OCI-LY7 (cell line): Measurements from ENCODE around the gene USP25. TPM values are rescaled to one million over a fixed set of nuclear protein-coding genes. Genes with fewer than 3 reads are reported as not detected.

Source experiments
- BruUV-seq: library from RNA; stranded (reverse); fragments of 400-500 nt; replicated peaks from 2 replicates; lab custom pipeline; 2021; lab: Mats Ljungman, UMichigan
- CTCF ChIA-PET: fragments of 300-600 bp; sonication (Branson Sonifier 250); formaldehyde crosslinking; loops from one replicate; lab custom pipeline; 2022; ENCODE audit warnings: antibody characterized with exemption; ENCODE audit not compliant: unreplicated experiment; lab: Charles Lee
- POLR2A ChIA-PET: fragments of 300-600 bp; sonication (Branson Sonifier 250); formaldehyde crosslinking; loops from one replicate; lab custom pipeline; 2022; ENCODE audit warnings: antibody characterized with exemption; lab: Charles Lee
- DNase-seq: peaks from one replicate; pipeline ENCODE4 v3.0.0-alpha.2; 2015; ENCODE audit warnings: low spot score
- H2AFZ ChIP-seq: fragments of 200-600 bp; sonication (generic), shearing (Covaris generic); 2 replicates; pipeline ENCODE4 v1.6.1; 2014; ENCODE audit warnings: mild to moderate bottlenecking, antibody characterized with exemption, low read length, moderate library complexity
- H3K27ac ChIP-seq: fragments of 200-600 bp; sonication (generic); 2 replicates; pipeline ENCODE4 v1.5.1; 2014; ENCODE audit warnings: mixed run types, low read depth, mild to moderate bottlenecking, moderate library complexity, low read length, inconsistent platforms; ENCODE audit not compliant: poor library complexity, severe bottlenecking
- H3K36me3 ChIP-seq: fragments of 200-600 bp; sonication (generic); 2 replicates; pipeline ENCODE4 v1.6.1; 2014; ENCODE audit warnings: mild to moderate bottlenecking, antibody characterized with exemption, low read length, moderate library complexity, mixed read lengths; ENCODE audit not compliant: insufficient read depth
- H3K4me1 ChIP-seq: fragments of 200-600 bp; sonication (generic); 2 replicates; pipeline ENCODE4 v1.5.1; 2014; ENCODE audit warnings: mild to moderate bottlenecking, low read length; ENCODE audit not compliant: insufficient read depth, poor library complexity, severe bottlenecking
- H3K4me2 ChIP-seq: fragments of 200-600 bp; sonication (generic); 2 replicates; pipeline ENCODE4 v1.6.1; 2014; ENCODE audit warnings: mild to moderate bottlenecking, low read length
- H3K4me3 ChIP-seq: fragments of 200-600 bp; sonication (generic); 2 replicates; pipeline ENCODE4 v1.5.1; 2014; ENCODE audit warnings: mild to moderate bottlenecking, low read depth, low read length; ENCODE audit not compliant: poor library complexity, severe bottlenecking
- H3K79me2 ChIP-seq: fragments of 200-600 bp; sonication (generic); 2 replicates; pipeline ENCODE4 v1.6.1; 2016; ENCODE audit warnings: low read depth, mild to moderate bottlenecking, low read length, moderate library complexity, mixed read lengths; ENCODE audit not compliant: insufficient read depth
- H3K9me2 ChIP-seq: fragments of 200-600 bp; sonication (generic); 2 replicates; pipeline ENCODE4 v1.6.1; 2016; ENCODE audit warnings: mild to moderate bottlenecking, low read length, mixed read lengths; ENCODE audit not compliant: insufficient read depth
- H3K9me3 ChIP-seq: fragments of 200-600 bp; sonication (generic); 2 replicates; pipeline ENCODE4 v1.6.1; 2014; ENCODE audit warnings: mild to moderate bottlenecking, mixed run types, low read length, mixed read lengths
- H4K20me1 ChIP-seq: fragments of 200-600 bp; sonication (generic); 2 replicates; pipeline ENCODE4 v1.6.1; 2014; ENCODE audit warnings: mild to moderate bottlenecking, antibody characterized with exemption, low read length, moderate library complexity, mixed read lengths; ENCODE audit not compliant: insufficient read depth
- EZH2phosphoT487 ChIP-seq: fragments of 200-600 bp; sonication (generic); IDR thresholded peaks from 2 replicates; pipeline ENCODE4 v1.6.1; 2018; ENCODE audit warnings: low read depth, borderline replicate concordance, mild to moderate bottlenecking, mixed run types, antibody characterized with exemption, low read length, moderate library complexity, mixed read lengths
- intact Hi-C: fragments of 100-400 bp; cut with micrococcal nuclease; formaldehyde crosslinking; loops from one replicate; pipeline ENCODE4 v1.10.0; 2022; ENCODE audit not compliant: unreplicated experiment
- total RNA-seq, 2 experiments: library from RNA; depleted of rRNA in 1 of 2; stranded (reverse); fragments of >200 nt in 1 of 2; shearing (Covaris generic) in 1 of 2; gene quantifications; 2 replicates each; pipeline ENCODE4 v1.2.3, GENCODE V29; 2014 to 2022
- TF ChIP-seq, protein P1 (sequence below): fragments of 200-600 bp; sonication (generic); conservative IDR thresholded peaks from 2 replicates; pipeline ENCODE4 v1.5.1; 2014; ENCODE audit warnings: mild to moderate bottlenecking, antibody characterized with exemption, low read length, moderate library complexity, mixed read lengths

The USP25 gene
- total RNA-seq, 2 experiments from 2014 or later, result 25.1 to 28.1 TPM

DNA sequence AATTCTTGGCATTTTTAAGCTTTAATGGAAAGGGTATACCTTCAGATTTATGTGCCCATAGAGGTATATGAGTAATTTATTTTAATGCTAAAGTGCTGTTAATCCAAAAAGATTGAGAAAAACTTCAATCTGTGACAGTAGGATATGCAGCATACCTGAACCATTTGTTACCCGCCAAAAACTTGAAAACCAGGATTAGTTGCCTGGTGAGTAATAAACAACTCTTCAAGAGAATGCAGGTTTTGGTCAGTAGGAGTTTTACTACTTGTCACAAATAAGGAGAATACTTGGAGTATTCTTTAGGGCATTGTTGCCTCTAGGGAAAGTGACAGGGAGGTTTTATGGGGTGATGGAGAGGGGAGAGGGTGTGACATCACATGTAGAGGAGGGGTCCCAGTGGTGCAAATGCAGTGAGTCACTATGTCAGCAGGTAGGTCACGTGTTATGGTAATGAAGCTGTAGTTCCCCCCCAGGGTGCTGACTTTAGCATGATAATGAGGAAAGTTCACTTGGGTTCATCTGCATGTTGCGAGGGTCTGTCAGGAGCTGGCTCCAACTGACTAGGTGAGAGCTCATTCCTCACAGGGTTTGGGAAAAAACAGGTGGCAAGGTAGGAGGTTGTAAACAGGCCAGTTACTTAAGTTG lies 23.1 kb downstream of the USP25 start:
- no TSS peak for BruUV-seq
- H2AFZ ChIP-seq, result no peak overlapping the region
- no peak overlapping the region for H3K4me3 ChIP-seq
- H3K27ac ChIP-seq, result no peak overlapping the region
- H3K9me2 ChIP-seq, result no peaks in the 10 kb centered on the region; the same call in 1 of the 2 replicates
- no peak for DNase-seq
- no peak overlapping the region for H3K4me2 ChIP-seq
- no peaks in the 10 kb centered on the region for H3K4me1 ChIP-seq
- H3K9me3 ChIP-seq, result peaks cover 4% of the 10 kb centered on the region; the same call in 1 of the 2 replicates
- 0 out of 2 replicates have a peak, but pooled peaks cover 4% of the 10 kb centered on the region for H4K20me1 ChIP-seq
- ChIA-PET POLR2A (interaction anchor here (0.6 to 1.2 kb wide), 3 partner anchors 12 to 53 kb away, joined by 3 to 4 read pairs (median 3); no protein-coding TSS in a partner anchor), CTCF (interaction anchor here (0.6 kb wide), 2 partner anchors 26 to 178 kb away, joined by 3 read pairs; no protein-coding TSS in a partner anchor)
- intact Hi-C loops, result no loop called here
- H3K79me2 ChIP-seq, result peaks cover 17% of the 10 kb centered on the region
- TF ChIP-seq, protein P1, sequence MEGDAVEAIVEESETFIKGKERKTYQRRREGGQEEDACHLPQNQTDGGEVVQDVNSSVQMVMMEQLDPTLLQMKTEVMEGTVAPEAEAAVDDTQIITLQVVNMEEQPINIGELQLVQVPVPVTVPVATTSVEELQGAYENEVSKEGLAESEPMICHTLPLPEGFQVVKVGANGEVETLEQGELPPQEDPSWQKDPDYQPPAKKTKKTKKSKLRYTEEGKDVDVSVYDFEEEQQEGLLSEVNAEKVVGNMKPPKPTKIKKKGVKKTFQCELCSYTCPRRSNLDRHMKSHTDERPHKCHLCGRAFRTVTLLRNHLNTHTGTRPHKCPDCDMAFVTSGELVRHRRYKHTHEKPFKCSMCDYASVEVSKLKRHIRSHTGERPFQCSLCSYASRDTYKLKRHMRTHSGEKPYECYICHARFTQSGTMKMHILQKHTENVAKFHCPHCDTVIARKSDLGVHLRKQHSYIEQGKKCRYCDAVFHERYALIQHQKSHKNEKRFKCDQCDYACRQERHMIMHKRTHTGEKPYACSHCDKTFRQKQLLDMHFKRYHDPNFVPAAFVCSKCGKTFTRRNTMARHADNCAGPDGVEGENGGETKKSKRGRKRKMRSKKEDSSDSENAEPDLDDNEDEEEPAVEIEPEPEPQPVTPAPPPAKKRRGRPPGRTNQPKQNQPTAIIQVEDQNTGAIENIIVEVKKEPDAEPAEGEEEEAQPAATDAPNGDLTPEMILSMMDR, result no peak
- TF ChIP-seq EZH2phosphoT487, result no peak
- no peaks in the 10 kb centered on the region for H3K36me3 ChIP-seq

DNA sequence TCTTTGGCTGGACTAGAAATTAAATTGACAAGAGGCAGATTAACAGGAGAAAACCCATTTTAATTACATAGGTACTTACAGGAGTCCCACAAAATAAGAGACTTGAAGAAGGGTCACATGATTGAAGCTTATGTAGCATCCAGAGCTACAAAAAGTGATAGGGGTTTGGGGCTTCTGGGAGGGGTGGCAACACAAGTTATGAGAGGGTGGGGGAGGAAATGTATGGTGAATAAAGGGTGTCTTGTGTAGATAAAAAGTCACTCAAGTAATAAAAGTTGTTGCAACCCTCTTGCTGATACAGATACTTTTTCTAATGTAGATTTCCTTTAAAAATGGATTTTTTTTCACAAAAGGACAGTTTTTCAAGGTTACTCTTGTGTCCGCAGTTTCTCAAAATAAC lies 24.0 kb downstream of the USP25 start:
- DNase-seq, result no peak
- no peaks in the 10 kb centered on the region for H3K4me1 ChIP-seq
- H3K79me2 ChIP-seq, result peaks cover 15% of the 10 kb centered on the region
- H3K4me2 ChIP-seq, result no peak overlapping the region
- no peak overlapping the region for H3K27ac ChIP-seq
- no peaks in the 10 kb centered on the region for H3K36me3 ChIP-seq
- POLR2A ChIA-PET, result interaction anchor here (0.6 to 1.2 kb wide), 3 partner anchors 11 to 52 kb away, joined by 3 to 4 read pairs (median 3); no protein-coding TSS in a partner anchor
- no peak overlapping the region for H3K4me3 ChIP-seq
- CTCF ChIA-PET, result no interaction called here
- 0 out of 2 replicates have a peak, but pooled peaks cover 4% of the 10 kb centered on the region for H4K20me1 ChIP-seq
- no peak for TF ChIP-seq EZH2phosphoT487
- TF ChIP-seq, protein P1, result no peak
- intact Hi-C loops, result no loop called here
- no TSS peak for BruUV-seq
- no peak overlapping the region for H2AFZ ChIP-seq
- no peaks in the 10 kb centered on the region; the same call in 1 of the 2 replicates for H3K9me2 ChIP-seq
- peaks cover 7% of the 10 kb centered on the region; the same call in 1 of the 2 replicates for H3K9me3 ChIP-seq

DNA sequence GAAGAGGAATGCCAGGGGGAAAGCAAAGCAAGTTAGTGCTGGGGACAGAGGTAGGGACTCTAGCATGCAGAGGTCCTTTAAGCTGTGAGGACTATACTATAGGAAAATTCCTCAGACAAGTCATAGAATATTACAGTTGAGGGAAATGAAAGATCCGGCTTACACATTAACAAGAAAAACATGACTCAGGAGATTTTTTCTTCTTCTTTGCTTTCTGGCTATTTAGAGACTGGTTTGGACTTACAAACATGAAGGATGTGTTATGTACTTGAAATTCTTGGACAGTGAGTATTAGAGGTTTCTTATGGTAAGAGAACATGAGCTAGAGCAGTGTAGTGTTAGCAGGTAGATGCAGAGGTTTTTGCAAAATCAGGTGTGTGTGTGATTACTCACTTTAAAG lies 24.9 kb downstream of the USP25 start:
- Histone ChIP-seq H3K36me3 (no peaks in the 10 kb centered on the region), H3K4me3 (no peak overlapping the region), H3K4me2 (no peak overlapping the region), H3K4me1 (no peaks in the 10 kb centered on the region), H4K20me1 (0 out of 2 replicates have a peak, but pooled peaks cover 4% of the 10 kb centered on the region), H3K79me2 (peaks cover 11% of the 10 kb centered on the region; the same call in 1 of the 2 replicates), H2AFZ (no peak overlapping the region), H3K9me2 (no peaks in the 10 kb centered on the region), H3K27ac (no peak overlapping the region), H3K9me3 (peaks cover 7% of the 10 kb centered on the region; the same call in 1 of the 2 replicates)
- DNase-seq, result no peak
- intact Hi-C loops, result no loop called here
- ChIA-PET CTCF (no interaction called here), POLR2A (interaction anchor here (1.8 kb wide), 1 partner anchor 10 kb away, joined by 4 read pairs; no protein-coding TSS in a partner anchor)
- no peak for TF ChIP-seq EZH2phosphoT487
- TF ChIP-seq, protein P1, result no peak
- BruUV-seq, result no TSS peak
